ENCODE data around the gene HES1. TPM values are rescaled to one million over a fixed set of nuclear protein-coding genes. Genes with fewer than 3 reads are reported as not detected.

The HES1 gene
- total RNA-seq, 6 experiments from 2014 or later, result 4.8 to 15.1 (median 13.4) TPM

DNA sequence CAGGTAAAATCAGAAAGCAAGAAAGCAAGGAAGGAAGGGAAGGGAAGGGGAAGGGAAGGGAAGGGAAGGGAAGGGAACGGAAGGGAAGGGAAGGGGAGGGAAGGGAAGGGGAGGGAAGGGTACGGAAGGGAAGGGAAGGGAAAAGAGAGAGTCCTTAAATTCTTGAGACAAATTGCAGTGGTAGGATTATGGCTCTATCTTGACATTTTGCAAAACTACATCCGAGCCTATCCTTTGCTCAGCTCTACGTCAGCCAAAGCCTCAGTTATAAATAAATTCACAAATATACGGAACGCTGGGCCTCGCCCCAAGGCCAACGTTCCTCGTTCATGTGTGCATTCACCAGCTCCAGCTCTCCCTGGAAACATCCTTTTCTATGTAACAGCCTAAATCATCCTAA, 25.5 kb upstream of the HES1 start:
- Mint-ChIP-seq H3K4me3 (no peak overlapping the region), H3K36me3 (ENCODE audit: low read depth) (no peaks in the 10 kb centered on the region), H3K27ac (no peak overlapping the region), H3K27me3 (ENCODE audit: insufficient read depth) (peaks cover 38% of the 10 kb centered on the region), H3K4me1 (ENCODE audit: low read depth) (no peaks in the 10 kb centered on the region), H3K9me3 (no peaks in the 10 kb centered on the region)
- TF ChIP-seq, protein P1, sequence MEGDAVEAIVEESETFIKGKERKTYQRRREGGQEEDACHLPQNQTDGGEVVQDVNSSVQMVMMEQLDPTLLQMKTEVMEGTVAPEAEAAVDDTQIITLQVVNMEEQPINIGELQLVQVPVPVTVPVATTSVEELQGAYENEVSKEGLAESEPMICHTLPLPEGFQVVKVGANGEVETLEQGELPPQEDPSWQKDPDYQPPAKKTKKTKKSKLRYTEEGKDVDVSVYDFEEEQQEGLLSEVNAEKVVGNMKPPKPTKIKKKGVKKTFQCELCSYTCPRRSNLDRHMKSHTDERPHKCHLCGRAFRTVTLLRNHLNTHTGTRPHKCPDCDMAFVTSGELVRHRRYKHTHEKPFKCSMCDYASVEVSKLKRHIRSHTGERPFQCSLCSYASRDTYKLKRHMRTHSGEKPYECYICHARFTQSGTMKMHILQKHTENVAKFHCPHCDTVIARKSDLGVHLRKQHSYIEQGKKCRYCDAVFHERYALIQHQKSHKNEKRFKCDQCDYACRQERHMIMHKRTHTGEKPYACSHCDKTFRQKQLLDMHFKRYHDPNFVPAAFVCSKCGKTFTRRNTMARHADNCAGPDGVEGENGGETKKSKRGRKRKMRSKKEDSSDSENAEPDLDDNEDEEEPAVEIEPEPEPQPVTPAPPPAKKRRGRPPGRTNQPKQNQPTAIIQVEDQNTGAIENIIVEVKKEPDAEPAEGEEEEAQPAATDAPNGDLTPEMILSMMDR (IDR thresholded peaks at IDR 0.05), result no peak
- DNase-seq, result no peak

DNA sequence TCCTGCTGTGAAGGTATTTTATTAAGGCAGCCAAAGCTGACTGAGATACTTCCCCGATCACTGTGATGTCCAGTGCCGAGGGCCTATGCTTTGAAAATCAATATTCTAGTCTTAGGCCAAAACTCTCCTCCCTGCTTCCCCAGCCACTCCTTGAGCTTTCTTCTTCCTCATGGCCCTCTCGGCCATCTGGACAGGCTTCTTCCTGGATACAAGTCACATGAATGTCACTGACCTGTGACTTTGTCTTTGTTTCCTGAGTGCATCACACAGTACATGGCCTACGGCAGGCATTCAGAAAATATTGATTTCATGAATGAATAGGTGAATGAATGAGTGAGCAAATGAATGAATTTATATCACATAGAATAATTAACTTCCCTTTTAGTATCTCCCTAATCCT, 24.6 kb upstream of the HES1 start:
- no peak overlapping the region for H3K4me3 Mint-ChIP-seq
- H3K27ac Mint-ChIP-seq, result no peak overlapping the region
- H3K36me3 Mint-ChIP-seq (ENCODE audit: low read depth), result no peaks in the 10 kb centered on the region
- peaks cover 31% of the 10 kb centered on the region for H3K27me3 Mint-ChIP-seq (ENCODE audit: insufficient read depth)
- no peaks in the 10 kb centered on the region for H3K4me1 Mint-ChIP-seq (ENCODE audit: low read depth)
- H3K9me3 Mint-ChIP-seq, result no peaks in the 10 kb centered on the region
- TF ChIP-seq, protein P1 (IDR thresholded peaks at IDR 0.05), result no peak
- no peak for DNase-seq

DNA sequence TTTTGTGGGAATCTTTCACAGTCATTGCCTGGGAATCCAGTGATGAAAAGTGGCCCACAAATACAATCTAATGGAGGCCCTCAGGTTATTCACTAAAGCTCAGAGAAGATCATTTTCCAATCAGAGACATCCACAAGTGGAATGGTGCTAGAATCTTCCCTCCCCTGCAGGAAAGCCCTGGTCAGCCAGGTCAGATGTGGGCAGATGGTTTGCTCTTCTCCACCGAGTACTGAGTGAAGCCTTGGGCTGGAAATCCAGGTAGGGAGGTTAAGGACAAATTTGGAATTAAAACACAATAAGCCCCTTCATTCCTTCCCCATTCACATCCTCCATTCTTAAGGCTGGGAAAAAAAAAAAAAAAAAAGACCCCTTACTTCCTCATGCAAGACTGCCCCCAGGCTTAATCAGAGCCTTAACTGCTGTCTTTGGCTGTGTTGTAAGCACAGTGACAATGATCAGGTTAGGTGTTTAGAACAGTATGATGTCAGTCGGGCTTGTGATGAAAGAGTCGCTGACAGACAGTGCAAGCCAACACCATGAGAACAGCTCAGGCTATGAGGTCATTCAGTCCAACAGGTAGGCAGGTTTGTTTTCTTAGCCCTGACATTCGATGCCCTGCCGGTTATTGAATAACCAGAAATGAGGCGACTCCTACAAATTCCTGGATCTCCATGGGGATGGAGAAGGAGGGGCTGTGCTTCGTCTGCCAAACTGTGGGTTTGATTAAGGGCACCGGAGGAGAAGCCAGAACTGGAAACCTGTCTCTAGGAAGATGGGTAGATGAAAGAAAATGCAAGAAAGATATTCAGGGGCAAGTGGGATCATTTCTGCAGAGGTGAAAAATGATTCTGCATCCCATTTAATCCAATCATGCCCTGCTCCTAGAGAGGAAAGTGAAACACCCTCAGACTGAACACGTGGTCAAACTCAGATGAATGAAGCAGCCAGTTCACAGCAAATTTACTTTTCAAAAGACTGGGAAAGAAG, 23.5 kb upstream of the HES1 start:
- TF ChIP-seq, protein P1 (IDR thresholded peaks at IDR 0.05), result no peak
- Mint-ChIP-seq H3K9me3 (no peaks in the 10 kb centered on the region), H3K27ac (no peak overlapping the region), H3K4me3 (no peak overlapping the region), H3K27me3 (ENCODE audit: insufficient read depth) (peaks cover 32% of the 10 kb centered on the region), H3K36me3 (ENCODE audit: low read depth) (no peaks in the 10 kb centered on the region), H3K4me1 (ENCODE audit: low read depth) (no peaks in the 10 kb centered on the region)
- DNase-seq, result no peak

DNA sequence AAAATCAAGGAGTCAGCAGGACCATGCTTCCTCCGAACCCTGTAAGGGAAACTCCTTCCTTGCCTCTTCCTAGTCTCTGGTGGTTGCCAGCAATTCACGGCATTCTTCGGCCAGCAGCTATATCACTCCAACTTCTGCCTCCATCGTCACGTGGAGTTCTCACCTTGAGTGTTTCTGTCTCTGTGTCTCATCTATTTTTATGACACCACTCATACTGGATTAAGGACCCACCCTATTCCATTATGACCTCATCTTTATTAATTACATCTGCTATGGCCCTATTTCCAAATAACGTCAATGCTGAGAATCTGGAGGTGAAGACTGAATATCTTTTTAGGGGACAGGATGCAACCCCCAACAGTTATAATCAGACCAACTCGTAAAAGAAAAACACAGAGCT, 21.8 kb upstream of the HES1 start:
- H3K4me3 Mint-ChIP-seq, result no peak overlapping the region
- H3K27ac Mint-ChIP-seq, result no peak overlapping the region
- no peaks in the 10 kb centered on the region for H3K36me3 Mint-ChIP-seq (ENCODE audit: low read depth)
- DNase-seq, result no peak
- no peaks in the 10 kb centered on the region for H3K4me1 Mint-ChIP-seq (ENCODE audit: low read depth)
- TF ChIP-seq, protein P1 (IDR thresholded peaks at IDR 0.05), result no peak
- no peaks in the 10 kb centered on the region for H3K9me3 Mint-ChIP-seq
- peaks cover 33% of the 10 kb centered on the region for H3K27me3 Mint-ChIP-seq (ENCODE audit: insufficient read depth)

DNA sequence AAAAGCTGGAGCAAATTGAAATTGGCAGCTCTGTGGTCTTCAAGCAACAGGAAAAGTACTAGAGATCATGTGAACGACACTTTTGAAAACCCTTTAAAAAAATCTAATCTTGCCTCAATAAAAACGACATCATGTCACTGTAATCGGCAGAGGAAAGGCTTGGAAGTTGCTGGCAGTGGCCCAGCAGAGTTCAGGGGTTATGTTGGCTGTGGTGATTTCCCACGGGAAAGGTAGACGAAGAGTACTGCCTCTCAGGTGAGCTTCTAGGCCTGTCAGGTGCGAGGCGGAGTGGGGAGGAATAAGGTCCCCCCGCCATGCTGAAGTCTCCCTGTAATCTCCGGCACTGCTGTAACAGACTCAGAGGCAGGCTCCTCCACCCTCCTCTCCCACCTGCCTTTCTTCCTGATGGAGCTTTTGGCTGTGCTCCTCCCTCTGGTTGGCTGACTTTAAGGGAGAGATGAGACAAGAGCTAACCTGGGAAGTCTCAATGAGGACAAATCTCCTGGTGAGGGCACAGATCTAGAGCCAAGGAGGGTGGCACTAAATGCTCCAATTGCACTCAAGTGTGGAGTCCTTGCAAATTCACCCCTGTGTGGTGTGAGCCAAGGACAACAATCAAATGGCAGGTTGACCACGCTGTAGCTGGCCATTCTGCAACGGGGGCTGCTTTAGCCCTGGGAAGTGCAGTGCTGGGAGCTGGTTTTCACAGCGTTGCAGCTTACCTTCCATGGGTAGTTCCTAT, 18.7 kb upstream of the HES1 start:
- Mint-ChIP-seq H3K4me3 (no peak overlapping the region), H3K9me3 (no peaks in the 10 kb centered on the region), H3K27me3 (ENCODE audit: insufficient read depth) (peaks cover 41% of the 10 kb centered on the region), H3K36me3 (ENCODE audit: low read depth) (no peaks in the 10 kb centered on the region), H3K27ac (no peak overlapping the region), H3K4me1 (ENCODE audit: low read depth) (peaks cover 8% of the 10 kb centered on the region)
- TF ChIP-seq, protein P1 (IDR thresholded peaks at IDR 0.05), result no peak
- DNase-seq, result no peak

Data from HFFc6 (cell line).